Pancreas (tissue), 10 donors: ENCODE results near the gene ARID5B. TPM values are rescaled to one million over a fixed set of nuclear protein-coding genes. Genes with fewer than 3 reads are reported as not detected.

ENCODE experiments used
- ATAC-seq, 4 donors: fragments of 200-7000 bp; cut with Tn5 transposase; one replicate each; pipeline versions ENCODE4 v1.8.0 to v1.9.1; 2020; ENCODE audit warnings: mild to moderate bottlenecking in 4 of 4, moderate library complexity in 4 of 4
- DNase-seq, 6 donors: peaks; one replicate each; pipeline ENCODE4 v3.0.0-alpha.2; 2020
- FAIRE-seq: peaks from 2 replicates; lab custom pipeline; 2012; peaks lifted over from hg19 to GRCh38; lab: Jason Lieb, UNC
- H3K27ac ChIP-seq, 4 donors: fragments of 200-600 bp; sonication (generic); 1 replicate in 3 of 4; 2 replicates in 1 of 4; pipeline versions ENCODE4 v1.5.0 to v1.8.0; 2020
- H3K27me3 ChIP-seq, 4 donors: fragments of 200-600 bp; one replicate each; pipeline ENCODE4 v1.8.0; 2021
- H3K36me3 ChIP-seq, 3 donors: fragments of 200-600 bp; sonication (generic) in 1 of 3; one replicate each; pipeline versions ENCODE4 v1.5.0 to v1.8.0; 2020 to 2021
- H3K4me1 ChIP-seq, 3 donors: fragments of 200-600 bp; one replicate each; pipeline ENCODE4 v1.8.0; 2021
- H3K4me3 ChIP-seq, 4 donors: fragments of 200-600 bp; sonication (generic) in 2 of 4; one replicate each; pipeline versions ENCODE4 v1.5.0 to v1.8.0; 2020 to 2021
- H3K9me3 ChIP-seq, 4 donors: fragments of 200-600 bp; one replicate each; pipeline ENCODE4 v1.8.0; 2021
- WGBS, 2 donors: extraction: QIAGEN DNeasy Blood & Tissue Kit; methylation state at CpG; one replicate each; pipeline ENCODE4 v1.1.7; 2013; 5-methylcytosine and 5-hydroxymethylcytosine counted together
- intact Hi-C, 3 donors: fragments of 100-400 bp; cut with DNase I; formaldehyde crosslinking; loops; one replicate each; pipeline versions ENCODE4 v1.11.1 to v1.14.2; 2022
- polyA plus RNA-seq, 2 donors: library from polyadenylated mRNA; stranded (reverse); fragments of 200-250 nt; gene quantifications; one replicate each; pipeline ENCODE4 v1.2.3, GENCODE V29; 2013
- total RNA-seq, 6 donors: library from RNA; stranded (reverse); fragmentation: NEBNext Ultra II Directional in 4 of 6; extraction: Animal tissue kit (Norgen Biotek cat#: 25700) in 4 of 6; gene quantifications; one replicate each; pipeline versions ENCODE4 v1.2.1 to v1.2.4, GENCODE V29; 2021 to 2023
- TF ChIP-seq, protein P1 (sequence below), 4 donors: fragments of 200-600 bp; sonication (generic) in 3 of 4; IDR thresholded peaks; one replicate each; pipeline versions ENCODE4 v1.5.0 to v1.8.0; 2021; ENCODE audit warnings: antibody characterized with exemption in 4 of 4
- donor health status: healthy with polysubstance abuse.
- donor health status: DM: no; HTN: no; CAD: no; lungs with moderate emphysema.
- donor health status: DM: no; HTN: no; CAD: no.
- donor health status: control.
- donor health status: control.
- donor health status: Bipolar disorder and iron deficiency.
- donor health status: DM: yes; HTN: yes; CAD: no.
- donor health status: DM: no; HTN: no; CAD: no.
- donor health status: DM: no; HTN: no; CAD: no.
- donor health status: DM: yes; HTN: yes; CAD: no.

Gene ARID5B
- total and polyA plus RNA-seq, 8 donors: 2.6 to 13.0 (median 5.0) TPM

DNA sequence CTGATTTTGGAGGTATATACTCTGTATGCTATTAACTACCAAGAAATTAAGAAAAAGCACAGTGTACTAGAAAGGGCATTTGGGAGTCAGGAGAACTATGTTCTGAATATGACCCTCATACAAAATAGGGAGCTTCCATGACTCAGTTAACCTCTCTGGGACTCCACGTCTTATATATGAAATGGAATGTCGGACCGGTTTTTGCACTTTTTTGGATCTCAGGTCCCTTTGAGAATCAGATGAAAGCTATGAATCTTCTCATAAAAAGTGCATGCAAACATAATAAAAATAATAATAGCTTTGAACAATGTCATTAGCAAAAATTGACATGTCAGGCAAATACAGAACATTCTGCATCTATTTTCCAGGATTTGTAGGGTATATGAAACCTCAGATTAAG, 113.0 kb downstream of the ARID5B start:
- peaks cover 0 to 15% (median 11%) of the 10 kb centered on the region in 3 donors for H3K4me1 ChIP-seq
- no peak for DNase-seq
- H3K27ac ChIP-seq: no peak overlapping the region
- H3K9me3 ChIP-seq: no peaks in the 10 kb centered on the region
- TF ChIP-seq, protein P1, sequence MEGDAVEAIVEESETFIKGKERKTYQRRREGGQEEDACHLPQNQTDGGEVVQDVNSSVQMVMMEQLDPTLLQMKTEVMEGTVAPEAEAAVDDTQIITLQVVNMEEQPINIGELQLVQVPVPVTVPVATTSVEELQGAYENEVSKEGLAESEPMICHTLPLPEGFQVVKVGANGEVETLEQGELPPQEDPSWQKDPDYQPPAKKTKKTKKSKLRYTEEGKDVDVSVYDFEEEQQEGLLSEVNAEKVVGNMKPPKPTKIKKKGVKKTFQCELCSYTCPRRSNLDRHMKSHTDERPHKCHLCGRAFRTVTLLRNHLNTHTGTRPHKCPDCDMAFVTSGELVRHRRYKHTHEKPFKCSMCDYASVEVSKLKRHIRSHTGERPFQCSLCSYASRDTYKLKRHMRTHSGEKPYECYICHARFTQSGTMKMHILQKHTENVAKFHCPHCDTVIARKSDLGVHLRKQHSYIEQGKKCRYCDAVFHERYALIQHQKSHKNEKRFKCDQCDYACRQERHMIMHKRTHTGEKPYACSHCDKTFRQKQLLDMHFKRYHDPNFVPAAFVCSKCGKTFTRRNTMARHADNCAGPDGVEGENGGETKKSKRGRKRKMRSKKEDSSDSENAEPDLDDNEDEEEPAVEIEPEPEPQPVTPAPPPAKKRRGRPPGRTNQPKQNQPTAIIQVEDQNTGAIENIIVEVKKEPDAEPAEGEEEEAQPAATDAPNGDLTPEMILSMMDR (IDR thresholded peaks at IDR 0.05): no peak
- H3K27me3 ChIP-seq: no peaks in the 10 kb centered on the region
- intact Hi-C loops: no loop called here
- FAIRE-seq: no peak
- H3K36me3 ChIP-seq: no peaks in the 10 kb centered on the region
- 96 to 100% methylated on average over 3 of the region's 3 CpGs for WGBS, 2 donors
- ATAC-seq: no peak
- H3K4me3 ChIP-seq: no peak overlapping the region

GRCh38 chr10:62015994-62016393, 114.5 kb downstream of the ARID5B start:
- TF ChIP-seq, protein P1 (IDR thresholded peaks at IDR 0.05): no peak
- H3K9me3 ChIP-seq: no peaks in the 10 kb centered on the region
- H3K27ac ChIP-seq: no peak overlapping the region
- no peak overlapping the region for H3K4me3 ChIP-seq
- peak in 1 of 4 donors; percentile 9 for ATAC-seq
- H3K27me3 ChIP-seq: no peaks in the 10 kb centered on the region
- WGBS, 2 donors: 69 to 74% methylated on average over 6 of the region's 6 CpGs
- intact Hi-C loops: no loop called here
- FAIRE-seq: no peak
- DNase-seq: no peak
- H3K36me3 ChIP-seq: no peaks in the 10 kb centered on the region
- peaks cover 0 to 15% (median 11%) of the 10 kb centered on the region in 3 donors for H3K4me1 ChIP-seq

DNA sequence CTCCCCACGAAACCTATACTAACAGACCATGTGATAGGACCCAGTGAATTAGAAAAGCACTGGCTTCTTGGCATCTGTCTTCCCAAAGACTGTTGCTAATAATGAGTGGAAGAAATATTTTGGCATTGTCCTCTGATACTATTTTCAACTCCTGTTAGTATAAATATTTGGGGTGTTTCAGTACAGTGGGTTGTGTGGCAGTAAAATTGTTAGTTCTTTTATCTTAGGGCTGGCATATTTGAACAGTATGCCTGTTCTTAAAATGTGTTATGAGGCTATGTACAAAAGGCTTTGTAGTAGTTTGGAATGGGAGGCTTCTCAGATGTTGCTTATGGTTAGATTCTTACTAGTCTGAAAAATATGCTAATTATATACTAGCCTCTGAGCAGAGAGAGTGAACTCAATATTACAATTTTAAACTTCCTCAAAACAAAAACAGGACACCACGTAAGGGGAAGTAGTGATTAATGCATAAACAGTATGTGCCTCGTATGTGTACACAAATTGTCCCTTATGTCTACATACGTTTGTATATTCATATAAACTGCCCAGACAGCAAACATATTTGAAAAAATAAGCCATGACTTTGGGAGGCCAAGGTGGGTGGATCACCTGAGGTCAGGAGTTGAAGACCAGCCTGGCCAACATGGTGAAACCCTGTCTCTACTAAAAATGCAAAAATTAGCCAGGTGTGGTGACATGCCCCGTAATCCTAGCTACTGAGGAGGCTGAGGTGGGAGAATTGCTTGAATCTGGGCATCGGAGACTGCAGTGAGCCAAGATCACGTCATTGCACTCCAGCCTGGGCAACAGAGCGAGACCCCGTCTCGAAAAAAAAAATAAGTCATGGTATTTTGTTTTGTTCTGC, 115.4 kb downstream of the ARID5B start:
- 85 to 92% methylated on average over 10 of the region's 10 CpGs for WGBS, 2 donors
- DNase-seq: no peak
- peak in 2 of 4 donors; percentile 53 to 67 for ATAC-seq
- Histone ChIP-seq H3K9me3 (no peaks in the 10 kb centered on the region), H3K4me3 (no peak overlapping the region), H3K27me3 (no peaks in the 10 kb centered on the region), H3K4me1 (peaks cover 0 to 15% (median 11%) of the 10 kb centered on the region in 3 donors), H3K27ac (peak overlapping the region in 2 of 4 donors; percentile 10 to 32), H3K36me3 (no peaks in the 10 kb centered on the region)
- intact Hi-C loops: no loop called here
- TF ChIP-seq, protein P1 (IDR thresholded peaks at IDR 0.05): no peak
- FAIRE-seq: peak; percentile 32

GRCh38 chr10:62017491-62017870, 116.0 kb downstream of the ARID5B start:
- ATAC-seq (peak in 1 of 4 donors; percentile 15), DNase-seq (no peak), FAIRE-seq (no peak)
- TF ChIP-seq, protein P1 (IDR thresholded peaks at IDR 0.05): no peak
- no peak overlapping the region for H3K4me3 ChIP-seq
- no peaks in the 10 kb centered on the region for H3K27me3 ChIP-seq
- H3K36me3 ChIP-seq: no peaks in the 10 kb centered on the region
- peak overlapping the region in 2 of 4 donors; percentile 10 to 32 for H3K27ac ChIP-seq
- intact Hi-C loops: no loop called here
- H3K4me1 ChIP-seq: peaks cover 0 to 15% (median 11%) of the 10 kb centered on the region in 3 donors
- no peaks in the 10 kb centered on the region for H3K9me3 ChIP-seq
